H1 (cell line): ENCODE data around the gene TAF12. TPM values are rescaled to one million over a fixed set of nuclear protein-coding genes. Genes with fewer than 3 reads are reported as not detected.
A peak's percentile ranks its signal among the peaks of the same experiment; 100 is the strongest.

Source experiments
- BRCA1 ChIP-seq: IDR thresholded peaks from 2 replicates; pipeline ENCODE4 v1.6.1; 2012; ENCODE audit warnings: low read depth, low read length, improper control_type of control experiment
- CHD1 ChIP-seq: IDR thresholded peaks from 2 replicates; pipeline ENCODE4 v1.6.1; 2012; ENCODE audit warnings: low read depth, low read length, improper control_type of control experiment
- CHD2 ChIP-seq: IDR thresholded peaks from 2 replicates; pipeline ENCODE4 v1.6.1; 2012; ENCODE audit warnings: low read length, improper control_type of control experiment
- CHD7 ChIP-seq: fragments of 300-600 bp; sonication (generic); IDR thresholded peaks from 2 replicates; pipeline ENCODE4 v1.7.1; 2012; ENCODE audit warnings: low read length, moderate library complexity, mild to moderate bottlenecking, inconsistent platforms; ENCODE audit not compliant: insufficient replicate concordance
- CTBP2 ChIP-seq: IDR thresholded peaks from 2 replicates; pipeline ENCODE4 v1.7.0; 2011; ENCODE audit warnings: borderline replicate concordance, mild to moderate bottlenecking, moderate library complexity, mixed read lengths, low read length; ENCODE audit not compliant: insufficient read depth, insufficient read length
- NANOG ChIP-seq: IDR thresholded peaks from 2 replicates; pipeline ENCODE4 v1.6.1; 2011; ENCODE audit warnings: low read length, low read depth, mild to moderate bottlenecking, inconsistent platforms; ENCODE audit not compliant: insufficient read depth, poor library complexity, severe bottlenecking
- RAD21 ChIP-seq, 2 experiments: IDR thresholded peaks in 1 of 2; conservative IDR thresholded peaks in 1 of 2; 2 replicates each; pipeline ENCODE4 v1.6.1; 2011; ENCODE audit warnings: low read depth in 2 of 2, low read length in 2 of 2, improper control_type of control experiment in 1 of 2, inconsistent platforms in 1 of 2, mild to moderate bottlenecking in 1 of 2, moderate library complexity in 1 of 2
- RFX5 ChIP-seq: IDR thresholded peaks from 2 replicates; pipeline ENCODE4 v1.6.1; 2011; ENCODE audit warnings: low read depth, low read length, improper control_type of control experiment, borderline replicate concordance
- SP2 ChIP-seq: IDR thresholded peaks from 2 replicates; pipeline ENCODE4 v1.6.1; 2012; ENCODE audit warnings: mild to moderate bottlenecking, low read length, inconsistent platforms
- TCF12 ChIP-seq: IDR thresholded peaks from 2 replicates; pipeline ENCODE4 v1.6.1; 2011; ENCODE audit warnings: low read depth, mild to moderate bottlenecking, low read length
- polyA plus RNA-seq, 7 experiments: library from polyadenylated mRNA; depleted of rRNA in 3 of 7; stranded (reverse) in 5 of 7; unstranded in 2 of 7; fragments of >200 nt in 5 of 7; fragments of 200-250 nt in 2 of 7; gene quantifications; 1 replicate in 5 of 7; 2 replicates in 1 of 7; 4 replicates in 1 of 7; pipeline versions ENCODE4 v1.2.1 to v1.2.3, GENCODE V29; 2011 to 2013; ENCODE audit warnings: missing spikeins in 2 of 7, mixed read lengths in 2 of 7
- total RNA-seq: library from RNA; stranded (reverse); fragmentation: NEBNext Ultra II Directional; extraction: Animal tissue kit (Norgen Biotek cat#: 25700); gene quantifications from 2 replicates; pipeline ENCODE4 v1.2.1, GENCODE V29; 2021

The TAF12 gene
- total and polyA plus RNA-seq, 2 of the 8 experiments (the other 6 are each of a cell fraction or from before 2014, with no cell fraction given), result 25.1 to 27.2 TPM

DNA sequence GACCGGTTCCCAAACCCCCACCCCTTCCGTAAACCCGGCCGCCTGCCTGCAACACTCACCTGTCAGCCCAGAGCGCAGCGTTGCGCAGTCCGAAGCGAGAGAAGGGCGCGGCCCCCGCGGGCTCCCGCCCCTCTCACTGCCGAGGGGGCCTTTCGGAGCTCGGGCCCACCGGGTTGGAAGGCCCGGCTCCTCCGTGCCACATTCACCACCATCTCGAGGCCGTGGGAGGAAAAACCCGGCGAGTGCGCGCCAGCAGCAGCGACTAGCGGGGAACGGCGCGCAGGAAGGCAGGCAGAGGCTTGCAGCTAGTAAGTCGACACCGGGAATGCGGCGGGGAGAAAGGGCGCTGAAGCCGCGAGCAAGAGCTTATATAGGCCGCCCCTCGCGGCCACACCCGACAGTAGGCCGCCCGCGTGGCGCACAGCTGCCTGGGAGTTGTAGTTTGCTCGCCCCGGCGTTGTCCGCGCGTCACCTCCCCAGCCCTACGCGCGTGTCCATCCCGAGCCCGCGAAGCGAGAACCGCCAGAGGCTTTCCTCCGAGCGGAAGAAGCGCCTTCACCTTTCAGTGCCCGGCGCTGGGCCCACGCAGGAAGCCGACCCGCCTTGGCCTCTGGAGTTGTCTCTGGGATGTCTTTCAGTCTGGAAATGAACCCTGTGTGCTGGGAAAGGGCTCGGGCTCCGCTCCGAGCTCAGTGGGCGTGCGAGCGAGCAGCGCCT is 61.2 kb downstream of the TAF12 start (continued):
- TF ChIP-seq CHD7 (no peak), CHD2 (0 out of 2 replicates have a peak, but pooled peaks have one; percentile 43), CHD1 (no peak), BRCA1 (no peak), RAD21 (IDR thresholded peaks at IDR 0.05 in 1 of 2, conservative IDR thresholded peaks at IDR 0.05 in 1 of 2; ENCODE audit: low read depth in 2 of 2, low read length in 2 of 2) (peak in 1 of 2 experiments; percentile 3; a peak in 1 of 4 replicates), TCF12 (0 out of 2 replicates have a peak, but pooled peaks have one; percentile 19), SP2 (no peak), NANOG (no peak), RFX5 (no peak), CTBP2 (no peak)
